Heart left ventricle (tissue), 13 donors: ENCODE data around the gene PTPRD.

Experiments
- POLR2A ChIP-seq, 2 donors: fragments of 450-650 bp; IDR thresholded peaks; one replicate each; pipeline ENCODE4 v1.6.1; 2017; ENCODE audit warnings: antibody characterized with exemption in 2 of 2, mild to moderate bottlenecking in 2 of 2, moderate library complexity in 2 of 2
- TF ChIP-seq, protein P1 (sequence below), 12 donors: fragments of 200-600 bp; sonication (generic) in 4 of 12; IDR thresholded peaks; one replicate each; pipeline versions ENCODE4 v1.5.0 to v1.8.0; 2018 to 2022; ENCODE audit warnings: antibody characterized with exemption in 12 of 12, mild to moderate bottlenecking in 5 of 12
- donor health status: ischemic (EF 13 %, LVEDD 7.1; RV severe dilation, severe dysfunction).
- donor health status: DM: no; HTN: yes; CAD: no.
- donor health status: DM: no; HTN: no; CAD: no.
- donor health status: ischemic (EF 25% LVEDD 6.9; RV normal size, moderate dysfunction).
- donor health status: ischemic (EF 25% LVEDD 5.7; RV mildly dilated, moderate dysfunction).
- donor health status: ischemic (EF 35%, LVEDD 5.7; RV mildly dilated, moderate dysfunction).
- donor health status: nonischemic (EF 11% LVEDD 7.7; RV severe dilation, severe dysfunction).
- donor health status: DM: yes; HTN: yes; CAD: no.
- donor health status: PGD.
- donor health status: ischemic (EF 29% LVEDD 5.4; RV normal size, mild dysfunction).
- donor health status: nonischemic (EF 23%, LVEDD 6.1; RV moderate dilation, normal function).

DNA sequence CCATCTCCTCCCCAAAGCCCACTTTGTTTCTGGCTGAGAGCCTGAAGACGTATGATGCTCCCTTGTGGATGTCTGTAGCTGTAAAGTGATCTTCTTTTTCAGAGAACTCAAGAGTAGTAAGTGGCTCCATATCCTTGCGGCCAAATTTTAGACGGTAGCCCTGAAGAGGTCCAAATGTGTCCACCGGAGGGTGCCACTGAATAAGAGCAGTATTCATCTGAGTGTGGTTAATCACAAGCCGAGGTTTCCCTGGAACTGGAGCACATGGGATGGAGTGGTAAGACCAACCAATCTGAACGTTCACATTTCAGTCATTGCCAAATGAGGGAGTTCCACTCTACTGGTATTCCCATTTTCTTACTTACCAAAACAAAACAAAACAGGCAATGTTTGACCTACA lies 2126.7 kb downstream of the PTPRD start:
- TF ChIP-seq, protein P1, sequence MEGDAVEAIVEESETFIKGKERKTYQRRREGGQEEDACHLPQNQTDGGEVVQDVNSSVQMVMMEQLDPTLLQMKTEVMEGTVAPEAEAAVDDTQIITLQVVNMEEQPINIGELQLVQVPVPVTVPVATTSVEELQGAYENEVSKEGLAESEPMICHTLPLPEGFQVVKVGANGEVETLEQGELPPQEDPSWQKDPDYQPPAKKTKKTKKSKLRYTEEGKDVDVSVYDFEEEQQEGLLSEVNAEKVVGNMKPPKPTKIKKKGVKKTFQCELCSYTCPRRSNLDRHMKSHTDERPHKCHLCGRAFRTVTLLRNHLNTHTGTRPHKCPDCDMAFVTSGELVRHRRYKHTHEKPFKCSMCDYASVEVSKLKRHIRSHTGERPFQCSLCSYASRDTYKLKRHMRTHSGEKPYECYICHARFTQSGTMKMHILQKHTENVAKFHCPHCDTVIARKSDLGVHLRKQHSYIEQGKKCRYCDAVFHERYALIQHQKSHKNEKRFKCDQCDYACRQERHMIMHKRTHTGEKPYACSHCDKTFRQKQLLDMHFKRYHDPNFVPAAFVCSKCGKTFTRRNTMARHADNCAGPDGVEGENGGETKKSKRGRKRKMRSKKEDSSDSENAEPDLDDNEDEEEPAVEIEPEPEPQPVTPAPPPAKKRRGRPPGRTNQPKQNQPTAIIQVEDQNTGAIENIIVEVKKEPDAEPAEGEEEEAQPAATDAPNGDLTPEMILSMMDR (IDR thresholded peaks at IDR 0.05): peak in 11 of 12 donors; percentile 22 to 62 (median 46)
- TF ChIP-seq POLR2A (IDR thresholded peaks at IDR 0.05): no peak
